ENCODE data around the gene TRAM2.

GRCh38 chr6:52498538-52499017 lies 78.3 kb downstream of the TRAM2 start:
- TF ChIP-seq POLR2A (IDR thresholded peaks at IDR 0.05) (no peak), CTCF (IDR thresholded peaks at IDR 0.05) (no peak)
